ENCODE measurements around the gene DFFA.
A peak's percentile ranks its signal among the peaks of the same experiment; 100 is the strongest.

DFFA gene

GRCh38 chr1:10495475-10495817 lies 23.1 kb upstream of the DFFA start:
- TF ChIP-seq POLR2A (IDR thresholded peaks at IDR 0.05; ENCODE audit: extremely low read depth, insufficient read length) (no peak), CTCF (IDR thresholded peaks at IDR 0.05; ENCODE audit: low read depth, low read length) (no peak), MYC (IDR thresholded peaks at IDR 0.05; ENCODE audit: low read depth, low read length) (no peak), MAX (IDR thresholded peaks at IDR 0.05; ENCODE audit: low read depth, low read length) (no peak)
- no peak overlapping the region for H3K4me3 ChIP-seq (ENCODE audit: low read depth, low read length)
- no peak for DNase-seq (ENCODE audit: low read depth)

- TF ChIP-seq MAX (IDR thresholded peaks at IDR 0.05; ENCODE audit: low read depth, low read length) = no peak
- TF ChIP-seq MYC (IDR thresholded peaks at IDR 0.05; ENCODE audit: low read depth, low read length) = peak; percentile 43; the same call in 1 of the 2 replicates
- peak; percentile 92 for TF ChIP-seq CTCF (IDR thresholded peaks at IDR 0.05; ENCODE audit: low read depth, low read length)
- no peak overlapping the region for H3K4me3 ChIP-seq (ENCODE audit: low read depth, low read length)
- peak; percentile 77 for DNase-seq (ENCODE audit: low read depth)
Measured at GRCh38 chr1:10494754-10495474, 22.6 kb upstream of the DFFA start.

- no peak for DNase-seq (ENCODE audit: low read depth)
- H3K4me3 ChIP-seq (ENCODE audit: low read depth, low read length) = no peak overlapping the region
- TF ChIP-seq POLR2A (IDR thresholded peaks at IDR 0.05; ENCODE audit: extremely low read depth, insufficient read length) (no peak), CTCF (IDR thresholded peaks at IDR 0.05; ENCODE audit: low read depth, low read length) (no peak), MAX (IDR thresholded peaks at IDR 0.05; ENCODE audit: low read depth, low read length) (no peak), MYC (IDR thresholded peaks at IDR 0.05; ENCODE audit: low read depth, low read length) (no peak)
Measured at GRCh38 chr1:10494418-10494753, 22.1 kb upstream of the DFFA start.

GRCh38 chr1:10490286-10490970 lies 18.1 kb upstream of the DFFA start:
- no peak for DNase-seq (ENCODE audit: low read depth)
- H3K4me3 ChIP-seq (ENCODE audit: low read depth, low read length) = no peak overlapping the region
- no peak for TF ChIP-seq MAX (IDR thresholded peaks at IDR 0.05; ENCODE audit: low read depth, low read length)
- TF ChIP-seq MYC (IDR thresholded peaks at IDR 0.05; ENCODE audit: low read depth, low read length) = no peak
- no peak for TF ChIP-seq CTCF (IDR thresholded peaks at IDR 0.05; ENCODE audit: low read depth, low read length)
- TF ChIP-seq POLR2A (IDR thresholded peaks at IDR 0.05; ENCODE audit: extremely low read depth, insufficient read length) = no peak

- TF ChIP-seq MYC (IDR thresholded peaks at IDR 0.05; ENCODE audit: low read depth, low read length) (no peak), CTCF (IDR thresholded peaks at IDR 0.05; ENCODE audit: low read depth, low read length) (no peak), MAX (IDR thresholded peaks at IDR 0.05; ENCODE audit: low read depth, low read length) (no peak)
- DNase-seq (ENCODE audit: low read depth) = no peak
Measured at GRCh38 chr1:10489291-10490055, 17.1 kb upstream of the DFFA start.

More at GRCh38 chr1:10489291-10490055, 17.1 kb upstream of the DFFA start:
- no peak overlapping the region for H3K4me3 ChIP-seq (ENCODE audit: low read depth, low read length)
